Neuronal stem cell (in vitro differentiated cells): ENCODE measurements around the gene COL9A1.
"Not testable (repeated sequence)": the region's sequence is repeated elsewhere in the genome, so short reads cannot be mapped to it uniquely, and the experiment has no call there.

Experiments used
- DNase-seq: peaks from one replicate; pipeline ENCODE4 v3.0.0-alpha.2; 2013; ENCODE audit warnings: low spot score
- H2AFZ ChIP-seq: one replicate; pipeline ENCODE4 v1.6.1; 2013; ENCODE audit warnings: mild to moderate bottlenecking, low read length, inconsistent platforms
- H2AK5ac ChIP-seq: 2 replicates; pipeline ENCODE4 v1.6.1; 2013; ENCODE audit warnings: low read depth, mild to moderate bottlenecking, inconsistent platforms, low read length, moderate library complexity, mixed read lengths
- H2BK120ac ChIP-seq: 2 replicates; pipeline ENCODE4 v1.6.1; 2013; ENCODE audit warnings: low read depth, mild to moderate bottlenecking, inconsistent platforms, low read length, moderate library complexity, mixed read lengths
- H2BK12ac ChIP-seq: one replicate; pipeline ENCODE4 v1.6.1; 2013; ENCODE audit warnings: low read length, inconsistent platforms
- H2BK15ac ChIP-seq: 2 replicates; pipeline ENCODE4 v1.6.1; 2013; ENCODE audit warnings: mild to moderate bottlenecking, low read length, inconsistent platforms, mixed read lengths
- H2BK5ac ChIP-seq: one replicate; pipeline ENCODE4 v1.6.1; 2013; ENCODE audit warnings: inconsistent platforms, mild to moderate bottlenecking, low read length, moderate library complexity
- H3K14ac ChIP-seq: one replicate; pipeline ENCODE4 v1.6.1; 2013; ENCODE audit warnings: low read length, inconsistent platforms
- H3K18ac ChIP-seq: 2 replicates; pipeline ENCODE4 v1.6.1; 2013; ENCODE audit warnings: low read length, inconsistent platforms
- H3K23ac ChIP-seq: 2 replicates; pipeline ENCODE4 v1.6.1; 2013; ENCODE audit warnings: low read depth, mild to moderate bottlenecking, mixed read lengths, low read length, inconsistent platforms; ENCODE audit not compliant: poor library complexity
- H3K27ac ChIP-seq: replicated peaks from 3 replicates; pipeline ENCODE4 v1.5.1; 2013; ENCODE audit warnings: low read length, inconsistent platforms
- H3K27me3 ChIP-seq, 3 experiments: 2 replicates each; pipeline ENCODE4 v1.6.1; 2013; ENCODE audit warnings: low read length in 3 of 3, mild to moderate bottlenecking in 2 of 3, inconsistent platforms in 1 of 3, low read depth in 1 of 3, mixed read lengths in 1 of 3, moderate library complexity in 1 of 3; ENCODE audit not compliant: control insufficient read depth in 3 of 3, insufficient read depth in 3 of 3
- H3K36me3 ChIP-seq, 2 donors: replicated peaks in 1 of 2; 2 replicates each; pipeline ENCODE4 v1.6.1; 2013; ENCODE audit warnings: low read length in 2 of 2; ENCODE audit not compliant: control insufficient read depth in 2 of 2, insufficient read depth in 2 of 2
- H3K4ac ChIP-seq: 2 replicates; pipeline ENCODE4 v1.6.1; 2013; ENCODE audit warnings: inconsistent platforms, mild to moderate bottlenecking, low read length, moderate library complexity
- H3K4me1 ChIP-seq, 2 donors: 1 replicate in 1 of 2; 2 replicates in 1 of 2; pipeline ENCODE4 v1.6.1; 2013; ENCODE audit warnings: low read length in 2 of 2, low read depth in 1 of 2; ENCODE audit not compliant: control insufficient read depth in 2 of 2, insufficient read depth in 1 of 2
- H3K4me2 ChIP-seq: one replicate; pipeline ENCODE4 v1.6.1; 2013; ENCODE audit warnings: mild to moderate bottlenecking, low read length, inconsistent platforms; ENCODE audit not compliant: insufficient read depth, poor library complexity, severe bottlenecking
- H3K4me3 ChIP-seq, 2 donors: 2 replicates each; pipeline ENCODE4 v1.5.1; 2013; ENCODE audit warnings: low read length in 2 of 2, mild to moderate bottlenecking in 2 of 2, inconsistent platforms in 1 of 2, moderate library complexity in 1 of 2
- H3K79me1 ChIP-seq: one replicate; pipeline ENCODE4 v1.6.1; 2013; ENCODE audit warnings: low read depth, mild to moderate bottlenecking, inconsistent platforms, low read length, moderate library complexity
- H3K9ac ChIP-seq: one replicate; pipeline ENCODE4 v1.6.1; 2013; ENCODE audit warnings: mild to moderate bottlenecking, low read depth, low read length, inconsistent platforms; ENCODE audit not compliant: poor library complexity
- H3K9me3 ChIP-seq, 2 donors: replicated peaks in 1 of 2; 2 replicates each; pipeline versions ENCODE3 to v1.6.1; 2013; ENCODE audit warnings: low read length in 2 of 2, mild to moderate bottlenecking in 2 of 2, inconsistent platforms in 1 of 2, low read depth in 1 of 2, mixed read lengths in 1 of 2, moderate library complexity in 1 of 2; ENCODE audit not compliant: control insufficient read depth in 2 of 2, insufficient read depth in 1 of 2
- H4K8ac ChIP-seq: one replicate; pipeline ENCODE4 v1.6.1; 2013; ENCODE audit warnings: low read depth, mild to moderate bottlenecking, inconsistent platforms, low read length, moderate library complexity
- H4K91ac ChIP-seq: one replicate; pipeline ENCODE4 v1.6.1; 2013; ENCODE audit warnings: low read length, low read depth, mild to moderate bottlenecking, inconsistent platforms; ENCODE audit not compliant: poor library complexity
- WGBS, 2 donors: extraction: QIAGEN DNeasy Blood & Tissue Kit; methylation state at CpG; one replicate each; pipeline ENCODE4 v1.1.7; 2013; ENCODE audit warnings: missing lambda C conversion rate in 2 of 2, mixed read lengths in 1 of 2; ENCODE audit not compliant: insufficient read length in 2 of 2, insufficient replicate concordance in 1 of 2; ENCODE audit errors: extremely low coverage in 2 of 2; 5-methylcytosine and 5-hydroxymethylcytosine counted together

The COL9A1 gene

DNA sequence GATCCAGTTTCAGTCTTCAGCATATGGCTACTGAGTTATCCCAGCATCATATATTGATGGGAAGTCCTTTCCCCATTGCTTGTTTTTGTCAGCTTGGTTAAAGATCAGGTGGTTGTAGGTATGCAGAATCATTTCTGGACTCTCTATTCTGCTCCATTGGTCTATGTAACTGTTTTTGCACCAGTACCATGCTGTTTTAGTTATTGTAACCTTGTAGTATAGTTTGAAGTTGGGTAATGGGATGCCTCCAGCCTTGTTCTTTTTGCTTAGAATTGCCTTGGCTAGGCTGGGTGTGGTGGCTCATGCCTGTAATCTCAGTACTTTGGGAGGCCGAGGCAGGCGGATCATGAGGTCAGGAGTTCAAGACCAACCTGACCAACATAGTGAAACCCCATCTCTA lies 36.9 kb upstream of the COL9A1 start:
- not testable (repeated sequence) for H3K9ac ChIP-seq, H3K4ac ChIP-seq, H4K91ac ChIP-seq, H3K18ac ChIP-seq, DNase-seq, H2BK120ac ChIP-seq, H3K27ac ChIP-seq, H3K36me3 ChIP-seq, H3K4me3 ChIP-seq, H3K79me1 ChIP-seq, H3K23ac ChIP-seq, H3K27me3 ChIP-seq, H3K4me2 ChIP-seq, H2BK12ac ChIP-seq, H3K9me3 ChIP-seq, H2BK5ac ChIP-seq, H4K8ac ChIP-seq, H2AK5ac ChIP-seq, H3K4me1 ChIP-seq, H3K14ac ChIP-seq, H2AFZ ChIP-seq, H2BK15ac ChIP-seq
- WGBS, 2 donors = no CpG with 5 or more reads among the region's 2 CpGs

GRCh38 chr6:70338775-70339174 lies 35.9 kb upstream of the COL9A1 start:
- Histone ChIP-seq H3K79me1 (no peaks in the 10 kb centered on the region), H3K36me3 (no peaks in the 10 kb centered on the region), H3K9me3 (peaks cover 0 to 1% of the 10 kb centered on the region in 2 donors), H3K14ac (no peak overlapping the region), H3K18ac (no peak overlapping the region), H4K8ac (no peak overlapping the region), H3K27ac (no peak overlapping the region), H2BK12ac (no peak overlapping the region), H2BK15ac (no peak overlapping the region), H3K23ac (no peak overlapping the region), H3K27me3 (no peaks in the 10 kb centered on the region), H2BK5ac (no peak overlapping the region), H3K4ac (no peak overlapping the region), H3K4me2 (no peak overlapping the region), H3K9ac (no peak overlapping the region), H3K4me3 (no peak overlapping the region), H2BK120ac (no peak overlapping the region), H2AK5ac (no peak overlapping the region), H2AFZ (no peak overlapping the region), H4K91ac (no peak overlapping the region), H3K4me1 (no peaks in the 10 kb centered on the region)
- DNase-seq = no peak

DNA sequence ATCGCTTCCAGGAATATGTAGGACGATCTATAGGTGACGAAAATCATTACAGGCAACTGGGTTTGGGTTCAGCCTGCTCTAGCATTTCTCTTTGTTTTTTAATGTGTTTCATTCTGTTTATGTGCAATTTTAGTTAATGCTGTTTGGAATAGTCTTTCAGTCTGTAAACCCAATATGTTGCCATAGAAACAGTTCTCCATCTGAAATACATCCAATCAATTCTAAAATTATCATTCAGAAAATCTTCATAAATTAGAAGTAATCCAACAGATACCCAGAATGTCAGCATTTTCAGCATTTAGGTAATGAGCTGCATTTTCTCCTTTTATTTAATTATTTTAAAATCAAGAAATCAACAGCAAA lies 34.8 kb upstream of the COL9A1 start:
- H2BK120ac ChIP-seq = no peak overlapping the region
- H3K4ac ChIP-seq = no peak overlapping the region
- H3K4me1 ChIP-seq = no peaks in the 10 kb centered on the region
- no peak overlapping the region for H3K23ac ChIP-seq
- no peak overlapping the region for H2AK5ac ChIP-seq
- no peak overlapping the region for H3K9ac ChIP-seq
- no peak overlapping the region for H2AFZ ChIP-seq
- no peak overlapping the region for H3K27ac ChIP-seq
- no peak overlapping the region for H4K8ac ChIP-seq
- H3K79me1 ChIP-seq = no peaks in the 10 kb centered on the region
- H3K4me2 ChIP-seq = no peak overlapping the region
- H3K36me3 ChIP-seq = no peaks in the 10 kb centered on the region
- peaks cover 0 to 1% of the 10 kb centered on the region in 2 donors for H3K9me3 ChIP-seq
- no peak overlapping the region for H4K91ac ChIP-seq
- no peak overlapping the region for H2BK15ac ChIP-seq
- H3K4me3 ChIP-seq = no peak overlapping the region
- no CpG with 5 or more reads among the region's 3 CpGs for WGBS, 2 donors
- H2BK12ac ChIP-seq = no peak overlapping the region
- H3K27me3 ChIP-seq = no peaks in the 10 kb centered on the region
- DNase-seq = no peak
- no peak overlapping the region for H3K14ac ChIP-seq
- H3K18ac ChIP-seq = no peak overlapping the region
- no peak overlapping the region for H2BK5ac ChIP-seq

- peak overlapping the region; percentile 16 for H2BK12ac ChIP-seq
- no peak overlapping the region for H3K4ac ChIP-seq
- no peak overlapping the region for H3K9ac ChIP-seq
- H3K36me3 ChIP-seq = no peaks in the 10 kb centered on the region
- no peak overlapping the region for H2AFZ ChIP-seq
- no peak overlapping the region for H3K4me3 ChIP-seq
- no peak overlapping the region for H2BK5ac ChIP-seq
- DNase-seq = no peak
- no peak overlapping the region for H2BK15ac ChIP-seq
- no peak overlapping the region for H3K14ac ChIP-seq
- H3K9me3 ChIP-seq = peaks cover 0 to 1% of the 10 kb centered on the region in 2 donors
- no peak overlapping the region for H3K27ac ChIP-seq
- no peaks in the 10 kb centered on the region for H3K79me1 ChIP-seq
- no peak overlapping the region for H4K8ac ChIP-seq
- H3K23ac ChIP-seq = no peak overlapping the region
- H4K91ac ChIP-seq = no peak overlapping the region
- no peak overlapping the region for H3K4me2 ChIP-seq
- no peak overlapping the region for H2AK5ac ChIP-seq
- no CpG with 5 or more reads among the region's 7 CpGs for WGBS, 2 donors
- no peaks in the 10 kb centered on the region for H3K4me1 ChIP-seq
- no peak overlapping the region for H2BK120ac ChIP-seq
- H3K27me3 ChIP-seq = no peaks in the 10 kb centered on the region
- no peak overlapping the region for H3K18ac ChIP-seq
Measured at GRCh38 chr6:70336996-70337742, 34.3 kb upstream of the COL9A1 start.
